HG03139 (cell line): Measurements from ENCODE around the gene SPDYE9.
"Not testable (repeated sequence)": the region's sequence is repeated elsewhere in the genome, so short reads cannot be mapped to it uniquely, and the experiment has no call there.

ENCODE experiments used
- ATAC-seq: cut with Tn5 transposase; IDR thresholded peaks from one replicate; pipeline ENCODE4 v1.9.1; 2021; ENCODE audit not compliant: unreplicated experiment

SPDYE9 gene

GRCh38 chr7:73085938-73086337, at the start of gene SPDYE9:
TSS of gene SPDYE9 (minus strand) at chr7:73086038. CDS start at chr7:73084238, 1,800 bp downstream.
- ATAC-seq: not testable (repeated sequence)

DNA sequence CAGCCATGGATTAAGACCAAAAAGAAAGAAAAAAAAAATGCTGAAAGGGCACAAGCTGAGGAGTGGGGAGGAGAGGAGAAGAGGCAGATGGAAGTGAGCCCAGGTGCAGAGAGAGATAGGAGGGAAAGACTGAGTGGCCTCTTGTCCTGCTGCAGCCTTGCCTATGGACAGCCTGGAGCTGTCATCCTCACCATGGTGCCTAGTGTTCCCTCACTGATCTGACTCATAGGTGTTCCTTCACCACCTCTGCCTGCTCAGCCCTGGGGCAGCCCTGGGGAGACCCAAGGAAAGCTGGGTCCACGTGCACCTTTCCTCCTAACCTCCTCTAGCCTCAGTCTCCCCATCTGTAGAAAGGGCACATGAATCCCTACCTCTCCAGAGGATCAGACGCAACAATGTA, 49.0 kb upstream of the SPDYE9 start:
- ATAC-seq: not testable (repeated sequence)

- ATAC-seq: not testable (repeated sequence)
These were observed 46.9 kb upstream of the SPDYE9 start for GRCh38 chr7:73132651-73133217.

DNA sequence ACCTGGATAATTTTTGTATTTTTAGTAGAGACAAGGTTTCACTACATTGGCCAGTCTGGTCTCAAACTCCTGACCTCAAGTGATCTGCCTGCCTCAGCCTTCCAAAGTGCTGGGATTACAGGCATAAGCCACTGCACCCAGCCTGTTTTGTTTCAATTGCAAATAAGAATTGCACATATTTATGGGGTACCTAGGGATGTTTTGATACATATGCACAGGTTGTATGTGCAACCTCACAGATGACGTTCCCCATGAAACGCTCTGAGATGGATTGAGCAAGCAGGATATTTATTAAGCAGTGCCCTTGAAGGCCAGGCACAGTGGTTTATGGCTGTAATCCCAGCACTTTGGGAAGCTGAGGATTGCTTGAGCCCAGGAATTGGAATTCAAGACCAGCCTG, 44.8 kb upstream of the SPDYE9 start:
- not testable (repeated sequence) for ATAC-seq

- ATAC-seq: not testable (repeated sequence)
These were observed 38.3 kb upstream of the SPDYE9 start for GRCh38 chr7:73124126-73124525.

DNA sequence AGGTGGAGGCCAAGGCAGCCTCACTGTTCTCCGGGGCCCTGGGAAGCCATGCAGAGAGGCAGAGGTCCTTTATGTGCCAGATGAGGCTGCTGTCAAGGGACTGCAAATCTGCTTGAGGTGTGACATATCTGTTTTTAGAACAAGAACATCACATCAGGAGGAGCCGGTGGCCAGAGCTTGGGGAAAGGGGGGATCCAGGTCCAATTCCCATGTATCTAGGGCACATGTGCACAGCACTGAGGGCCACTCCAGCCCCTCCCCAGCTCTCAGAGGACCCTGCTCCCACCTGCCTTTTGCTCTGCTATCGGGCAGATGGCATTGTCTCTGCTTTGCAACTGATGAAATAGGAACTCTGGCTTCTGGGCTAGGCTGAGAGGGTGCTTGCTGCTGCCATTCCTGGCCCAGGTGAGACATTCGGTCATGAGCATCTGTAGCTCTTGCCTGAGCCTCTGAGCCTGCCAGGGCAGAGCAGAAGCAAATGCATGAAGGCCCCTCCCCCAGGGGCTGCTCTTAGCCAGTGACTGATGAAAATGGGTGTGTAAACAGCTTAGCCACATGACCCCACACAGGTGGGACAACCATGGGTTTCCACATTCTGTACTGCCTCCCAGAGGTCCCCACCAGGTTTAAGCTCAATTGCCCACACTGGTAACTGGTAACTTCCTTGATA, 37.1 kb upstream of the SPDYE9 start:
- ATAC-seq: not testable (repeated sequence)

DNA sequence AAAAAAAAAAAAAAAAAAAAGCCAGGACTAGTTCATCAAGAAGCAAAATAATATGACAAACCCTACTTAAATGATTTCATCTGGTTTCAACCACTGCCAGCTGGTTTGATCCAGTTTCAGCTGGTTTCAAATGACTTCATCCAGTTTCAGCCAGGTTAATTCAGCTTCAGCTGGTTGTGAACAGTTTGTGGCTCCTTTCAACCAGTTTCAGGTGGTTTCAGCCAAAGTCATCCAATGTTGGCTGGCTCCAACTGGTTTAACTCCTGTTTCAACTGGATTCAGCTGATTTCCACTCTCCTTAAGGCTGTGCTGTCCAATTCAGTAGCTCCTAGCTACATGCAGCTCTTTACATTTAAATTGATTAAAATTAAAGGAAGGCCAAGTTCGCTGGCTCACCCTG, 32.3 kb upstream of the SPDYE9 start:
- ATAC-seq: not testable (repeated sequence)

GRCh38 chr7:73057811-73058210, 28.0 kb downstream of the SPDYE9 start, which contains the start of gene SPDYE11:
TSS of gene SPDYE11 (minus strand) at chr7:73057911. CDS start at chr7:73056111, 1,800 bp downstream.
- ATAC-seq: not testable (repeated sequence)

DNA sequence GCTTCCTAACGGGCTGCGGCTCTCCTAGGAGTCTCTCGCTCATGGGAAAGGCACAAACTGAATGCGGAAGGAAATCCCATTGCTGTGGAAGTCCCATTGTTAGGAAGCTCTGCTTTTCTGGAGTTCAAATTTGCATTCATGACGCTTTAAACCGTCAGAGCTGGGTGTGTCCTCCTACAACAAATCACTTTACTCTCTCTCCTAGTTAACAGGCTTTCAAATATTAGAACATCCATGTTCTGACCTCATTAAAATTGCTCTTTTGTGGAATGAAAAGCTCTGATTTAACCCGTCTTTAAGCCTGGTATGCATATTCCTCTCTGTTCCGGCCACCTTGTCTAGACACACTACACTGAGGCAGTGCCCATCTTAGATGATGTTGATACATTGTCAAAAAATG, 56.2 kb downstream of the SPDYE9 start, which contains the start of gene SPDYE8:
Gene SPDYE8 (minus strand): TSS at position 101 of the 400 bp plus-strand sequence. CDS start 1,800 bp downstream, outside the sequence.
- not testable (repeated sequence) for ATAC-seq
